MM.1S (cell line): Measurements from ENCODE around the gene MPRIP.

Experiments used
- DNase-seq: peaks from one replicate; pipeline ENCODE4 v3.0.0-alpha.2; 2015
- H2AFZ ChIP-seq: fragments of 300-600 bp; sonication (generic); 2 replicates; pipeline ENCODE4 v1.6.0; 2016; ENCODE audit warnings: antibody characterized with exemption, low read length
- H3F3A ChIP-seq: fragments of 300-600 bp; sonication (generic); 2 replicates; pipeline ENCODE4 v1.6.1; 2016; ENCODE audit warnings: mild to moderate bottlenecking, antibody characterized with exemption, low read length, moderate library complexity, mixed read lengths; ENCODE audit not compliant: insufficient read depth
- H3K27ac ChIP-seq: fragments of 300-600 bp; sonication (generic); 2 replicates; pipeline ENCODE4 v1.5.1; 2016; ENCODE audit warnings: mild to moderate bottlenecking, low read length
- H3K27me3 ChIP-seq: fragments of 300-600 bp; sonication (generic); replicated peaks from 2 replicates; pipeline ENCODE4 v1.6.0; 2016; ENCODE audit warnings: low read length; ENCODE audit not compliant: insufficient read depth
- H3K36me3 ChIP-seq: fragments of 300-600 bp; sonication (generic); replicated peaks from 2 replicates; pipeline ENCODE4 v1.6.1; 2016; ENCODE audit warnings: mild to moderate bottlenecking, low read length, mixed read lengths; ENCODE audit not compliant: insufficient read depth
- H3K4me1 ChIP-seq: fragments of 300-600 bp; sonication (generic); 2 replicates; pipeline ENCODE4 v1.6.1; 2016; ENCODE audit warnings: low read length, mixed read lengths
- H3K4me2 ChIP-seq: fragments of 300-600 bp; sonication (generic); 2 replicates; pipeline ENCODE4 v1.6.0; 2016; ENCODE audit warnings: low read depth, low read length
- H3K4me3 ChIP-seq: fragments of 300-600 bp; sonication (generic); 2 replicates; pipeline ENCODE4 v1.5.1; 2016; ENCODE audit warnings: low read length, mixed read lengths
- H3K79me2 ChIP-seq: fragments of 300-600 bp; sonication (generic); 2 replicates; pipeline ENCODE4 v1.6.1; 2016; ENCODE audit warnings: mixed run types, low read length, mixed read lengths
- H3K9ac ChIP-seq: fragments of 300-600 bp; sonication (generic); 2 replicates; pipeline ENCODE4 v1.6.1; 2016; ENCODE audit warnings: low read length, mixed read lengths
- H3K9me2 ChIP-seq: fragments of 300-600 bp; sonication (generic); replicated peaks from 2 replicates; pipeline ENCODE4 v1.6.1; 2016; ENCODE audit warnings: mild to moderate bottlenecking, low read length, mixed read lengths; ENCODE audit not compliant: insufficient read depth
- H3K9me3 ChIP-seq: fragments of 300-600 bp; sonication (generic); replicated peaks from 2 replicates; pipeline ENCODE4 v1.6.1; 2016; ENCODE audit warnings: mild to moderate bottlenecking, low read length, mixed read lengths; ENCODE audit not compliant: insufficient read depth
- H4K20me1 ChIP-seq: fragments of 300-600 bp; sonication (generic); 2 replicates; pipeline ENCODE4 v1.6.1; 2016; ENCODE audit warnings: mild to moderate bottlenecking, low read length, moderate library complexity, mixed read lengths; ENCODE audit not compliant: insufficient read depth
- EZH2 ChIP-seq: fragments of 300-600 bp; sonication (generic); optimal IDR thresholded peaks from 2 replicates; pipeline ENCODE3; 2017; ENCODE audit warnings: low read depth, mild to moderate bottlenecking, antibody characterized with exemption, low read length, mixed read lengths
- EZH2phosphoT487 ChIP-seq: fragments of 300-600 bp; sonication (generic); IDR thresholded peaks from 2 replicates; pipeline ENCODE4 v1.6.1; 2018; ENCODE audit warnings: antibody characterized with exemption, low read length
- TF ChIP-seq, protein P1 (sequence below): fragments of 300-600 bp; sonication (generic); IDR thresholded peaks from 2 replicates; pipeline ENCODE4 v1.5.1; 2016; ENCODE audit warnings: antibody characterized with exemption, low read length, mixed read lengths

Gene MPRIP

DNA sequence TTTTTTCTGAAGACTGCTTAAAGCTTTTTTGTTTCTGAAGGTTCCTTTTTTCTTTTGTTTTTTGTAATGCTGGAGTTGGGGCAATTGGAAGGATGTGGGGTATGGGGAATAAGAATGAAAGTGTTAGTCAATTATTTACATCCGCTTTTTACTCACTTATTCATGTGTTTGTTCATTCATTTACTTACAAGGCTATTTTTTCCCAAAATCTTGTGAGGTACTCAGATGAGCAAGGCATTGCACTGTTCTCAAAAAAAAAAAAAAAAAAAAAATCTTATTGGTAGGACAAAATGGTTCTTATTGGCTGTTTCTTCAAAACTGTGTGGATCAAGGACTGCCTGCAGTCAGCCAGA lies 108.2 kb downstream of the MPRIP start:
- Histone ChIP-seq H2AFZ (no peak overlapping the region), H3K27ac (no peak overlapping the region), H3F3A (no peaks in the 10 kb centered on the region), H3K9me2 (no peaks in the 10 kb centered on the region), H3K27me3 (no peaks in the 10 kb centered on the region), H3K9ac (no peak overlapping the region), H4K20me1 (no peaks in the 10 kb centered on the region), H3K9me3 (no peaks in the 10 kb centered on the region), H3K4me3 (no peak overlapping the region), H3K4me2 (no peak overlapping the region), H3K4me1 (no peaks in the 10 kb centered on the region), H3K79me2 (no peaks in the 10 kb centered on the region), H3K36me3 (no peaks in the 10 kb centered on the region)
- DNase-seq, result no peak
- TF ChIP-seq, protein P1, sequence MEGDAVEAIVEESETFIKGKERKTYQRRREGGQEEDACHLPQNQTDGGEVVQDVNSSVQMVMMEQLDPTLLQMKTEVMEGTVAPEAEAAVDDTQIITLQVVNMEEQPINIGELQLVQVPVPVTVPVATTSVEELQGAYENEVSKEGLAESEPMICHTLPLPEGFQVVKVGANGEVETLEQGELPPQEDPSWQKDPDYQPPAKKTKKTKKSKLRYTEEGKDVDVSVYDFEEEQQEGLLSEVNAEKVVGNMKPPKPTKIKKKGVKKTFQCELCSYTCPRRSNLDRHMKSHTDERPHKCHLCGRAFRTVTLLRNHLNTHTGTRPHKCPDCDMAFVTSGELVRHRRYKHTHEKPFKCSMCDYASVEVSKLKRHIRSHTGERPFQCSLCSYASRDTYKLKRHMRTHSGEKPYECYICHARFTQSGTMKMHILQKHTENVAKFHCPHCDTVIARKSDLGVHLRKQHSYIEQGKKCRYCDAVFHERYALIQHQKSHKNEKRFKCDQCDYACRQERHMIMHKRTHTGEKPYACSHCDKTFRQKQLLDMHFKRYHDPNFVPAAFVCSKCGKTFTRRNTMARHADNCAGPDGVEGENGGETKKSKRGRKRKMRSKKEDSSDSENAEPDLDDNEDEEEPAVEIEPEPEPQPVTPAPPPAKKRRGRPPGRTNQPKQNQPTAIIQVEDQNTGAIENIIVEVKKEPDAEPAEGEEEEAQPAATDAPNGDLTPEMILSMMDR, result no peak
- TF ChIP-seq EZH2phosphoT487 (no peak), EZH2 (no peak)

DNA sequence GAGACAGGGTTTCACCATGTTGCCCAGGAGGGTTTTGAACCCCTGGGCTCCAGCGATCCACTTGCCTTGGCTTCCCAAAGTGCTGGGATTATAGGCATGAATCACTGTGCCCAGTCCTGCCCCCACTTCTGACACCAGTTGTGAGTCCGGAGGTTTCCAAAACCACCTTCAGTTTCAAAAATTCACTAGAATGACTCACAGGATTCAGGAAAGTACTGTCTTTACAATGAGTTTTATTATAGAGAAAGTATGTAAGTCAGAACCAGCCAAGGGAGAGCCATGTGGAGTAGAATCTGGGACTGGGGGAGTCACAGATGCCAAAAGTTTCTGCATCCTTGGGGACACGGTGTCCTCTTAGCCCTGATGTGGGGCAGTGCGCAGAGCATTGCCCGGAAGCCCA lies 108.8 kb downstream of the MPRIP start:
- H3K9ac ChIP-seq, result no peak overlapping the region
- no peak overlapping the region for H3K27ac ChIP-seq
- no peaks in the 10 kb centered on the region for H3K9me2 ChIP-seq
- H3K27me3 ChIP-seq, result no peaks in the 10 kb centered on the region
- H3K79me2 ChIP-seq, result no peaks in the 10 kb centered on the region
- no peak overlapping the region for H2AFZ ChIP-seq
- no peaks in the 10 kb centered on the region for H3F3A ChIP-seq
- no peaks in the 10 kb centered on the region for H3K4me1 ChIP-seq
- no peaks in the 10 kb centered on the region for H3K9me3 ChIP-seq
- H4K20me1 ChIP-seq, result no peaks in the 10 kb centered on the region
- H3K4me2 ChIP-seq, result no peak overlapping the region
- TF ChIP-seq, protein P1, result no peak
- TF ChIP-seq EZH2phosphoT487 (no peak), EZH2 (no peak)
- no peaks in the 10 kb centered on the region for H3K36me3 ChIP-seq
- no peak overlapping the region for H3K4me3 ChIP-seq
- no peak for DNase-seq

DNA sequence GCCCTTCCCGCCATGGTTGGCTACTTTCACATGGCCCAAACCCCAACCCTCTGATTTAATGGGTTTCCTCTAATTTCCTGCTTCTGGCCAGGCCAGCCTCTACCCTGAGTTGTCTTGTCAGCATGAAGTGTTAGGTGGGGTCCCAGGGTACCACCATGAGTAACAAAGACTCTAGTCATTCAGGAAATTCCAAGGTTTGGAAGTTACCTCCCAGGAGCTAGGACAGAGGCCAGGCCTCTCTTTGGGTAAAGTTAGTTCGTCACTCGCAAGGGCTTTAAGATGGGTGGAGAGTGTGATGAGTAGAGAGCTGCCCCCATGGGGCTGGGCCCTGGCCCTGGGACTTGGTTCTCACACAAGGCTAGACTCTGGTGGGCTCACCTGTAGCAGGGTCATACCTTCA lies 109.3 kb downstream of the MPRIP start:
- TF ChIP-seq EZH2 (no peak), EZH2phosphoT487 (no peak)
- no peaks in the 10 kb centered on the region for H3F3A ChIP-seq
- no peak for DNase-seq
- H3K4me2 ChIP-seq, result no peak overlapping the region
- no peaks in the 10 kb centered on the region for H3K27me3 ChIP-seq
- H4K20me1 ChIP-seq, result no peaks in the 10 kb centered on the region
- no peak overlapping the region for H3K27ac ChIP-seq
- H3K9me2 ChIP-seq, result no peaks in the 10 kb centered on the region
- H3K9me3 ChIP-seq, result no peaks in the 10 kb centered on the region
- no peaks in the 10 kb centered on the region for H3K79me2 ChIP-seq
- no peaks in the 10 kb centered on the region for H3K4me1 ChIP-seq
- H3K36me3 ChIP-seq, result no peaks in the 10 kb centered on the region
- no peak overlapping the region for H2AFZ ChIP-seq
- H3K9ac ChIP-seq, result no peak overlapping the region
- no peak overlapping the region for H3K4me3 ChIP-seq

DNA sequence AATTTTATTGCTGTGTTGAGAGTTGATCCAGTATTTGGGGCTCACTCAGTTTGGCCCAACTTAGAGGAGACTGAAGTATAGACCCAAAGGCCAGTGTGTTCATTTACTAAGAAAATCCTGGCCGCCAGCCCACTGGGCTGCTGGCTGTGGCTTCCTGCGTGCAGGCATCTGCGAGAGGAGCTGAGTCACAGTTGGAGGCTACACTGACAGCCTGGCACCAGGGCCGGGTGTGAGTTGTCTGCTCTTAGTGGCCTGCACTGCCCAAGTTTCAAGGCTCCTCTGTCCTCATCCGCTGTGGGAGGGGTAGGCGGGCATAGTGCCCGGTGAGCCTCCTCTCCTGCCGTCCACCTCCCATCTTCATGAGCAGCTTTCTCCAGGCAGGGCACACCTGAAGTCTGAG lies 109.7 kb downstream of the MPRIP start:
- no peaks in the 10 kb centered on the region for H3K79me2 ChIP-seq
- H3K9me3 ChIP-seq, result no peaks in the 10 kb centered on the region
- H4K20me1 ChIP-seq, result no peaks in the 10 kb centered on the region
- no peak for DNase-seq
- H3K4me1 ChIP-seq, result no peaks in the 10 kb centered on the region
- 0 out of 2 replicates have a peak, but pooled peaks cover 3% of the 10 kb centered on the region for H3K36me3 ChIP-seq
- no peaks in the 10 kb centered on the region for H3F3A ChIP-seq
- H3K4me2 ChIP-seq, result no peak overlapping the region
- H3K27me3 ChIP-seq, result no peaks in the 10 kb centered on the region
- no peak overlapping the region for H2AFZ ChIP-seq
- H3K9me2 ChIP-seq, result no peaks in the 10 kb centered on the region
- no peak overlapping the region for H3K9ac ChIP-seq
- TF ChIP-seq, protein P1, result no peak
- no peak for TF ChIP-seq EZH2
- TF ChIP-seq EZH2phosphoT487, result no peak
- H3K4me3 ChIP-seq, result no peak overlapping the region
- H3K27ac ChIP-seq, result no peak overlapping the region
